Activated CD8-positive, alpha-beta T cell treated with anti-CD3 and anti-CD28 coated beads for 36 hours (primary cell): Measurements from ENCODE around the gene OR10J1. TPM values are rescaled to one million over a fixed set of nuclear protein-coding genes. Genes with fewer than 3 reads are reported as not detected.

Experiments used
- ATAC-seq: fragments of 200-7000 bp; cut with Tn5 transposase; one replicate; pipeline ENCODE4 v1.10.0; 2021; ENCODE audit warnings: mild to moderate bottlenecking, moderate library complexity
- CTCF ChIA-PET: fragments of 350-600 bp; sonication (Branson Sonifier 250); formaldehyde crosslinking; loops from one replicate; lab custom pipeline; 2021; ENCODE audit warnings: antibody characterized with exemption; lab: Charles Lee
- POLR2A ChIA-PET: fragments of 350-600 bp; sonication (Branson Sonifier 250); formaldehyde crosslinking; loops from one replicate; lab custom pipeline; 2021; ENCODE audit warnings: antibody characterized with exemption; lab: Charles Lee
- DNase-seq: peaks from one replicate; pipeline ENCODE4 v3.0.0-alpha.2; 2020
- H3K27ac Mint-ChIP-seq: one replicate; pipeline ENCODE4 v1.8.0; 2021; ENCODE audit warnings: mild to moderate bottlenecking, mixed read lengths
- H3K27me3 Mint-ChIP-seq: one replicate; pipeline ENCODE4 v1.8.0; 2021; ENCODE audit warnings: mixed read lengths
- H3K36me3 Mint-ChIP-seq: one replicate; pipeline ENCODE4 v1.8.0; 2021; ENCODE audit warnings: low read depth, mixed read lengths
- H3K4me1 Mint-ChIP-seq: one replicate; pipeline ENCODE4 v1.8.0; 2021; ENCODE audit warnings: low read depth, mixed read lengths
- H3K4me3 Mint-ChIP-seq: one replicate; pipeline ENCODE4 v1.8.0; 2021; ENCODE audit warnings: mild to moderate bottlenecking, moderate library complexity, mixed read lengths
- H3K9me3 Mint-ChIP-seq: one replicate; pipeline ENCODE4 v1.8.0; 2021; ENCODE audit warnings: mixed read lengths
- intact Hi-C: fragments of 100-400 bp; cut with micrococcal nuclease; formaldehyde crosslinking; loops from one replicate; pipeline ENCODE4 v1.10.0; 2022
- total RNA-seq, 2 experiments: library from RNA; stranded (reverse); gene quantifications; one replicate each; pipeline ENCODE4 v1.2.3, GENCODE V29; 2021
- TF ChIP-seq, protein P1 (sequence below): fragments of 200-600 bp; IDR thresholded peaks from one replicate; pipeline ENCODE4 v1.8.0; 2022; ENCODE audit warnings: antibody characterized with exemption, mild to moderate bottlenecking

The OR10J1 gene
- total RNA-seq, 2 experiments from 2014 or later = not detected

DNA sequence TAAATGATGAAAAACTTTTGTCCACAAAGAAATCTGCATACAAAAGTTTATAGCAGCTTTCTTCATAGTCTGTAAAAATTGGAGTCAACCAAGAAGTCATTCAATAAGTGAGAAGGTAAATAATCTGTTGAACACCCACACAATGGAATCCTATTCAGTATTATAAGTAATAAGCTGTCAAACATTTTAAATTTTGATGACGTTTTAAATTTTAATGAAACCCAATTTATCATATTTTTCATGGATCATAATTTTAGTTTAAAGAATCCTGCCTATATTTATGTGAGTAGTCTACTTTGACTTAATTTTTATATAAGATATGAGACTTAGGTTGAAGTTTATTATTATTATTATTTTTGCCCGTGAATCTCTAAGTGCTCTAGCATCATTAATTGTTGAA lies 20.0 kb downstream of the OR10J1 start:
- Mint-ChIP-seq H3K4me1 (no peaks in the 10 kb centered on the region), H3K4me3 (no peak overlapping the region), H3K27me3 (peaks cover 5% of the 10 kb centered on the region), H3K9me3 (peaks cover 13% of the 10 kb centered on the region), H3K36me3 (no peaks in the 10 kb centered on the region), H3K27ac (no peak overlapping the region)
- ATAC-seq (no peak), DNase-seq (no peak)
- ChIA-PET CTCF (no interaction called here), POLR2A (no interaction called here)
- TF ChIP-seq, protein P1, sequence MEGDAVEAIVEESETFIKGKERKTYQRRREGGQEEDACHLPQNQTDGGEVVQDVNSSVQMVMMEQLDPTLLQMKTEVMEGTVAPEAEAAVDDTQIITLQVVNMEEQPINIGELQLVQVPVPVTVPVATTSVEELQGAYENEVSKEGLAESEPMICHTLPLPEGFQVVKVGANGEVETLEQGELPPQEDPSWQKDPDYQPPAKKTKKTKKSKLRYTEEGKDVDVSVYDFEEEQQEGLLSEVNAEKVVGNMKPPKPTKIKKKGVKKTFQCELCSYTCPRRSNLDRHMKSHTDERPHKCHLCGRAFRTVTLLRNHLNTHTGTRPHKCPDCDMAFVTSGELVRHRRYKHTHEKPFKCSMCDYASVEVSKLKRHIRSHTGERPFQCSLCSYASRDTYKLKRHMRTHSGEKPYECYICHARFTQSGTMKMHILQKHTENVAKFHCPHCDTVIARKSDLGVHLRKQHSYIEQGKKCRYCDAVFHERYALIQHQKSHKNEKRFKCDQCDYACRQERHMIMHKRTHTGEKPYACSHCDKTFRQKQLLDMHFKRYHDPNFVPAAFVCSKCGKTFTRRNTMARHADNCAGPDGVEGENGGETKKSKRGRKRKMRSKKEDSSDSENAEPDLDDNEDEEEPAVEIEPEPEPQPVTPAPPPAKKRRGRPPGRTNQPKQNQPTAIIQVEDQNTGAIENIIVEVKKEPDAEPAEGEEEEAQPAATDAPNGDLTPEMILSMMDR = no peak
- intact Hi-C loops = no loop called here

DNA sequence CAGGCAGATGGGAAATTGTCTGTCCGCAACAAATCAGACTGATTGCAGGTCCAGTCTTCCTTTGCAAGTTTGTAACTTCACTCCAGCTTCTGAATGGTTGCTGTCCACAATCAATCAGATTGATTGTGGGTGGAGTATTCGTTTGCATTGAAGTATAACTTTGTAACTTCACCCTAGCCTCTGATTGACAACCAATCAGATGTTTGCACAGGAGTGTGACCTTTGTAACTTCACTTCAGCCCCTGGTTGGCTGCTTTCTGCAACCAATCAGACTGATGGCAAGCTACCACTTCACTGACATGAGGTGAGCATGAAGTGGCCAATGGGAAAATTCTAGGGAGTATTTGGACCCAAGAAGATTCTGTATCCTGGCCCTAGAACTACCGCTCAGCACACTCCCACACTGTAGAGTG lies 25.7 kb downstream of the OR10J1 start:
- Mint-ChIP-seq H3K27ac (no peak overlapping the region), H3K9me3 (peaks cover 13% of the 10 kb centered on the region), H3K4me3 (no peak overlapping the region), H3K36me3 (no peaks in the 10 kb centered on the region), H3K27me3 (peaks cover 17% of the 10 kb centered on the region), H3K4me1 (no peaks in the 10 kb centered on the region)
- TF ChIP-seq, protein P1 = no peak
- intact Hi-C loops = no loop called here
- CTCF ChIA-PET = no interaction called here
- POLR2A ChIA-PET = no interaction called here
- DNase-seq (no peak), ATAC-seq (no peak)

DNA sequence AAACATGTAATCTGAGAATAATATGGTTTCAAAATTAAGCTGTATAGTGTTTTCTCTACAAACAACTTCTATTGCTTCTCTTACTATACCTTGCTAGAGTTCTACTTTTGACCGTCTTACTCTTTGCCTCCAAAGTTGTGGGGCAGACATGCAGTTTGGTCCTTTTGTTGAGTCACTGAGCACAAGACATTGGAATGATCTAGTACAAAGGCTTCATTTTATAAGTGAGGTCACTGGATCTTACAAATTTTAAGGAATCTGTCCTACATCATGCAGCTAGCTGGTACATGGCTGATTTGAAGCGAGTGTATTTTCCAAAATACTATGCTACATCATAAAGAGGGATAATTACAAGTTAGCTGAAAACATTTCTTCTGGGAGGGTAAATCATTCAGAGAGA lies 28.8 kb downstream of the OR10J1 start:
- TF ChIP-seq, protein P1 = no peak
- Mint-ChIP-seq H3K27me3 (peaks cover 25% of the 10 kb centered on the region), H3K4me1 (no peaks in the 10 kb centered on the region), H3K9me3 (peaks cover 3% of the 10 kb centered on the region), H3K4me3 (no peak overlapping the region), H3K27ac (no peak overlapping the region), H3K36me3 (no peaks in the 10 kb centered on the region)
- ChIA-PET CTCF (no interaction called here), POLR2A (no interaction called here)
- no peak for DNase-seq
- intact Hi-C loops = no loop called here
- no peak for ATAC-seq

DNA sequence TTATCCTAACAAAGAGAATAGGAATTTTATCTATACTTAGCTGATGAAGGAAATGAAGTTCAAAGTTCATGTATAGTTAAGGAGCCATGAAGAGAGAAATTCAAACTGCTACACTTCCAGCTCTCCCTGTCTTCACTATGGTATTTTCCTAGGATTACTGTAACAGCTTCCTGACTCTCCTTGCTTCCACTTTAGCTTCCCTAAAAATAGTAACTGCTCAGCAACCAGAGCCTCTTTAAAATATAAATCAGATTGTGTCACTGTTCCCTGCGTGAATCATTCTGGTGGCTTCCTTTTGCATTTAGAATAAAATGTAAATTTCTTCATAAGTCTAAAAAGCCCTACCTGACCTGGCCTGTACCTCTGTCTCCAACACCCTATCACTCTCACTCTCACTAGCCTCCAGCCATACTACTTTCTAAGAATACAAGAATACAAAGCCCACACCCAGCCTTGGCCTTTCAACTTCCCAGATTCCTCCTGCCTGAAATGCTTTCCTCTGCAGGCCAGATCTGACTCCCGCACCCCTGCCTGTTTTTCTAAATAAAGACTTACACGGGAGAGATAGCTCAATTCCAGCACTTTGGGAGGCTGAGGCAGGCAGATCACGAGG lies 30.5 kb downstream of the OR10J1 start:
- CTCF ChIA-PET = interaction anchor here (0.7 kb wide), 1 partner anchor 219 kb away, joined by 5 read pairs; no protein-coding TSS in a partner anchor
- TF ChIP-seq, protein P1 = no peak
- no peak overlapping the region for H3K27ac Mint-ChIP-seq
- intact Hi-C loops = no loop called here
- peaks cover 21% of the 10 kb centered on the region for H3K27me3 Mint-ChIP-seq
- DNase-seq = no peak
- POLR2A ChIA-PET = no interaction called here
- H3K9me3 Mint-ChIP-seq = no peaks in the 10 kb centered on the region
- H3K4me3 Mint-ChIP-seq = no peak overlapping the region
- ATAC-seq = no peak
- H3K36me3 Mint-ChIP-seq = no peaks in the 10 kb centered on the region
- no peaks in the 10 kb centered on the region for H3K4me1 Mint-ChIP-seq

DNA sequence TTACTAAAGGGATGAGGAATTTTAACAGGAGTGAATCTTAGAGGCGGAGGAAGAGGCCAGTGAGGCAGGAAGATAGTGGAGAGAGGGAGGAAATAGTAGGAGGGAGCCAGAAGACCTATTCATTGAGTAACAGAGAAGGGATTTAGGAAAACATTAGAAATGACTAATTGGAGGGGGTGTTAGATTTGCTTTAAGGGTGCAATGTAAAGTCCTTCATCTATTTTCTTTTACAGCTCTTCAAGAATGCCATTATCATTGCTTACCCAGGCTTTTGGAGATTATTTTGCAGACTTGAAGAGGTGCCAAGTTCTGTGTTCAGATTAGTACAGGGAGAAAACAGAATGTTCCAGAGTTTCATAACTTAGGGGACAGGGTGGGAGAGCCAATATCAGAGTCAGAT lies 33.8 kb downstream of the OR10J1 start:
- no peaks in the 10 kb centered on the region for H3K9me3 Mint-ChIP-seq
- TF ChIP-seq, protein P1 = no peak
- DNase-seq (no peak), ATAC-seq (no peak)
- no peak overlapping the region for H3K27ac Mint-ChIP-seq
- H3K27me3 Mint-ChIP-seq = peaks cover 14% of the 10 kb centered on the region
- CTCF ChIA-PET = no interaction called here
- intact Hi-C loops = no loop called here
- POLR2A ChIA-PET = no interaction called here
- no peak overlapping the region for H3K4me3 Mint-ChIP-seq
- H3K36me3 Mint-ChIP-seq = no peaks in the 10 kb centered on the region
- no peaks in the 10 kb centered on the region for H3K4me1 Mint-ChIP-seq
